Measurements from ENCODE around the gene UGP2. TPM values are rescaled to one million over a fixed set of nuclear protein-coding genes. Genes with fewer than 3 reads are reported as not detected.

UGP2 gene
- total RNA-seq (2022) = 120 and 134 TPM in 2 replicates
- Bru-seq, nascent RNA = percentile 91 among the genes with signal in this experiment
- percentile 89 among the genes with signal in this experiment for BruChase-seq, experiment 1, labeled RNA remaining after a 6-hour chase
- BruChase-seq, experiment 2, labeled RNA remaining after a 2-hour chase = percentile 82 among the genes with signal in this experiment
- long read RNA-seq, transcript UGP2-202 (10 exons, 2,136 nt) = major isoform, 69 of 113 reads
- long read RNA-seq, transcript UGP2-201 (10 exons, 2,338 nt) = minor isoform, 26 of 113 reads
- long read RNA-seq, partial matches to known transcripts = 9 of 113 reads
- long read RNA-seq, other reads (novel, unspliced or antisense) = 6 of 113 reads

GRCh38 chr2:63841254-63842022 is at the start of gene UGP2:
Gene UGP2 (plus strand): TSS chr2:63841896. CDS start chr2:63842186, 290 bp downstream.
- Mint-ChIP-seq H3K4me1 (ENCODE audit: low read depth, unreplicated experiment) (peaks cover 33% of the 10 kb centered on the region), H3K9me3 (ENCODE audit: low read depth, unreplicated experiment) (no peaks in the 10 kb centered on the region), H3K36me3 (ENCODE audit: insufficient read depth, unreplicated experiment) (peaks cover 36% of the 10 kb centered on the region), H3K4me3 (ENCODE audit: low read depth, unreplicated experiment) (peak within 1 kb of the TSS; percentile 91), H3K27me3 (ENCODE audit: unreplicated experiment) (no peaks in the 10 kb centered on the region), H3K27ac (ENCODE audit: unreplicated experiment) (peak within 1 kb of the TSS; percentile 91)
- TF ChIP-seq, protein P1, sequence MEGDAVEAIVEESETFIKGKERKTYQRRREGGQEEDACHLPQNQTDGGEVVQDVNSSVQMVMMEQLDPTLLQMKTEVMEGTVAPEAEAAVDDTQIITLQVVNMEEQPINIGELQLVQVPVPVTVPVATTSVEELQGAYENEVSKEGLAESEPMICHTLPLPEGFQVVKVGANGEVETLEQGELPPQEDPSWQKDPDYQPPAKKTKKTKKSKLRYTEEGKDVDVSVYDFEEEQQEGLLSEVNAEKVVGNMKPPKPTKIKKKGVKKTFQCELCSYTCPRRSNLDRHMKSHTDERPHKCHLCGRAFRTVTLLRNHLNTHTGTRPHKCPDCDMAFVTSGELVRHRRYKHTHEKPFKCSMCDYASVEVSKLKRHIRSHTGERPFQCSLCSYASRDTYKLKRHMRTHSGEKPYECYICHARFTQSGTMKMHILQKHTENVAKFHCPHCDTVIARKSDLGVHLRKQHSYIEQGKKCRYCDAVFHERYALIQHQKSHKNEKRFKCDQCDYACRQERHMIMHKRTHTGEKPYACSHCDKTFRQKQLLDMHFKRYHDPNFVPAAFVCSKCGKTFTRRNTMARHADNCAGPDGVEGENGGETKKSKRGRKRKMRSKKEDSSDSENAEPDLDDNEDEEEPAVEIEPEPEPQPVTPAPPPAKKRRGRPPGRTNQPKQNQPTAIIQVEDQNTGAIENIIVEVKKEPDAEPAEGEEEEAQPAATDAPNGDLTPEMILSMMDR (IDR thresholded peaks at IDR 0.05; ENCODE audit: unreplicated experiment) = no peak
- peak; percentile 89 for DNase-seq
- intact Hi-C loops (cut with micrococcal nuclease; ENCODE audit: unreplicated experiment) = loop anchor here (2.0 to 5.0 kb wide), 2 partner anchors 99 to 143 kb away; no protein-coding TSS in a partner anchor
- CTCF ChIA-PET = interaction anchor here (0.7 to 2.1 kb wide), 7 partner anchors 13 to 486 kb away, joined by 3 to 9 read pairs (median 4); no protein-coding TSS in a partner anchor
- BruUV-seq (replicated peaks) = no TSS peak

- intact Hi-C loops (cut with micrococcal nuclease; ENCODE audit: unreplicated experiment) = no loop called here
- no peaks in the 10 kb centered on the region for H3K9me3 Mint-ChIP-seq (ENCODE audit: low read depth, unreplicated experiment)
- BruUV-seq (replicated peaks) = no TSS peak
- H3K4me3 Mint-ChIP-seq (ENCODE audit: low read depth, unreplicated experiment) = no peak overlapping the region
- TF ChIP-seq, protein P1 (IDR thresholded peaks at IDR 0.05; ENCODE audit: unreplicated experiment) = no peak
- CTCF ChIA-PET = no interaction called here
- H3K4me1 Mint-ChIP-seq (ENCODE audit: low read depth, unreplicated experiment) = peaks cover 26% of the 10 kb centered on the region
- no peaks in the 10 kb centered on the region for H3K36me3 Mint-ChIP-seq (ENCODE audit: insufficient read depth, unreplicated experiment)
- H3K27ac Mint-ChIP-seq (ENCODE audit: unreplicated experiment) = no peak overlapping the region
- H3K27me3 Mint-ChIP-seq (ENCODE audit: unreplicated experiment) = no peaks in the 10 kb centered on the region
- peak; percentile 6 for DNase-seq
Observed at GRCh38 chr2:63792530-63792929, 49.2 kb upstream of the UGP2 start.

DNA sequence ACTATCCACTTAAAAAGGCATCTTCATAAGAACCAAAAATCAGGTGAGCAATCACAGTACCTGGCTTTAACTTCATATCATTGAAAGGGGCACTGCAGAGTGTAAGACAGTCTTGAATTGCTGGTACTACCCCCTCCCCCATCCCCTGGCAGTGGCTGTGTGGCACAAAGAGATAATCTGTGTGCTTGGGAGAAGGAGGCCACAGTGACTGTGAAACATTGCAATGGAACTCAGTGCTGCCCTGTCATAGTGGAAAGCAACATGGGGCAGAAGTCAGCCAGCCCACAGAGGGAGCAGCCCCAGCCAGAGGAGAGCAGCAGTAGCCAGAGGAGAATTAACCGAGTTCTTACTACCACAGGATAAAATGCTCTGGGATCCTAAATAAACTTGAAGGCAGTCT is 45.3 kb upstream of the UGP2 start:
- H3K9me3 Mint-ChIP-seq (ENCODE audit: low read depth, unreplicated experiment) = no peaks in the 10 kb centered on the region
- no peak for DNase-seq
- CTCF ChIA-PET = interaction anchor here (0.5 kb wide), 1 partner anchor 83 kb away, joined by 5 read pairs; no protein-coding TSS in a partner anchor

DNA sequence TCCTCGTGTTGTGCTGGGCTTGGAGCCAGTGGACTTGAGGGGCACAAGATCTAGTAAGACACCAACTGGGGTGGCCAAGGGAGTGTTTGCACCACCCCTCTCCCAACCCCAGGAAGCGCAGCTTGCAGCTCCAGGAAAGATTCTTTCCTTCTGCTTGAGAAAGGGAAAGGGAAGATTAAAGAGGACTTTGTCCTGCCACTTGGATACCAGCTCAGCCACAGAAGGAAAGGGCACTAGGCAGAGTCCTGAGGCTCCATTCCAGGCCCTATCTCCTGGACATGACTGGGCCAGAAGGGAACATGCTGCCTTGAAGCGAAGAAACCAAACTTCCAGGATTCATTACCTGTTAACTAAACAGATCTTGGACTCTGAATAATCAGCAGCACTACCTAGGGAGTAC is 44.9 kb upstream of the UGP2 start:
- H3K4me3 Mint-ChIP-seq (ENCODE audit: low read depth, unreplicated experiment) = no peak overlapping the region
- no peaks in the 10 kb centered on the region for H3K36me3 Mint-ChIP-seq (ENCODE audit: insufficient read depth, unreplicated experiment)
- peaks cover 3% of the 10 kb centered on the region for H3K9me3 Mint-ChIP-seq (ENCODE audit: low read depth, unreplicated experiment)
- CTCF ChIA-PET = interaction anchor here (0.5 kb wide), 1 partner anchor 82 kb away, joined by 5 read pairs; no protein-coding TSS in a partner anchor
- H3K4me1 Mint-ChIP-seq (ENCODE audit: low read depth, unreplicated experiment) = peaks cover 10% of the 10 kb centered on the region
- TF ChIP-seq, protein P1 (IDR thresholded peaks at IDR 0.05; ENCODE audit: unreplicated experiment) = no peak
- intact Hi-C loops (cut with micrococcal nuclease; ENCODE audit: unreplicated experiment) = no loop called here
- H3K27me3 Mint-ChIP-seq (ENCODE audit: unreplicated experiment) = no peaks in the 10 kb centered on the region
- no peak for DNase-seq
- no peak overlapping the region for H3K27ac Mint-ChIP-seq (ENCODE audit: unreplicated experiment)
- BruUV-seq (replicated peaks) = no TSS peak

More for the DNA sequence above, 45.3 kb upstream of the UGP2 start:
- TF ChIP-seq, protein P1 (IDR thresholded peaks at IDR 0.05; ENCODE audit: unreplicated experiment) = no peak
- Mint-ChIP-seq H3K4me1 (ENCODE audit: low read depth, unreplicated experiment) (peaks cover 10% of the 10 kb centered on the region), H3K36me3 (ENCODE audit: insufficient read depth, unreplicated experiment) (no peaks in the 10 kb centered on the region), H3K27me3 (ENCODE audit: unreplicated experiment) (no peaks in the 10 kb centered on the region), H3K4me3 (ENCODE audit: low read depth, unreplicated experiment) (no peak overlapping the region), H3K27ac (ENCODE audit: unreplicated experiment) (no peak overlapping the region)
- intact Hi-C loops (cut with micrococcal nuclease; ENCODE audit: unreplicated experiment) = no loop called here
- no TSS peak for BruUV-seq (replicated peaks)
